Measurements from ENCODE around the gene RBM5. TPM values are rescaled to one million over a fixed set of nuclear protein-coding genes. Genes with fewer than 3 reads are reported as not detected.

Gene RBM5
- total RNA-seq, 1 donor from 2014 or later = 124 TPM

GRCh38 chr3:50047426-50047825 is 41.3 kb upstream of the RBM5 start:
- no peak for FAIRE-seq
- H3K27ac Mint-ChIP-seq (ENCODE audit: unreplicated experiment) = no peak overlapping the region
- H3K27me3 ChIP-seq (ENCODE audit: insufficient read depth, low read length) = no peaks in the 10 kb centered on the region

GRCh38 chr3:50050361-50050760 is 38.4 kb upstream of the RBM5 start:
- no peak overlapping the region for H3K9ac ChIP-seq (ENCODE audit: low read length)
- peak; percentile 86 for DNase-seq (ENCODE audit: low read depth)
- no peaks in the 10 kb centered on the region for H3K79me2 ChIP-seq (ENCODE audit: insufficient read depth, low read length)
- Mint-ChIP-seq H3K9me3 (ENCODE audit: unreplicated experiment) (no peaks in the 10 kb centered on the region), H3K4me1 (ENCODE audit: low read depth, unreplicated experiment) (peaks cover 7% of the 10 kb centered on the region), H3K27ac (ENCODE audit: unreplicated experiment) (no peak overlapping the region), H3K36me3 (ENCODE audit: low read depth, unreplicated experiment) (peaks cover 12% of the 10 kb centered on the region), H3K27me3 (ENCODE audit: low read depth, unreplicated experiment) (no peaks in the 10 kb centered on the region), H3K4me3 (ENCODE audit: unreplicated experiment) (no peak overlapping the region)
- TF ChIP-seq EZH2 (IDR thresholded peaks at IDR 0.05; ENCODE audit: insufficient read depth, low read length) (no peak), CTCF (IDR thresholded peaks at IDR 0.05; ENCODE audit: insufficient read depth, low read depth, low read length) (no peak)
- H4K20me1 ChIP-seq (ENCODE audit: insufficient read depth, low read length) = peaks cover 11% of the 10 kb centered on the region
- H3K9me3 ChIP-seq (ENCODE audit: insufficient read depth, low read depth, low read length) = no peaks in the 10 kb centered on the region
- no peaks in the 10 kb centered on the region for H3K27me3 ChIP-seq (ENCODE audit: insufficient read depth, low read length)
- H2AFZ ChIP-seq (ENCODE audit: low read depth, low read length) = no peak overlapping the region
- FAIRE-seq = no peak
- H3K4me2 ChIP-seq (ENCODE audit: low read length) = peak overlapping the region; percentile 48
- peak overlapping the region; percentile 67 for H3K27ac ChIP-seq (ENCODE audit: low read depth, low read length)
- peaks cover 4% of the 10 kb centered on the region for H3K4me1 ChIP-seq (ENCODE audit: insufficient read depth, low read length)
- no peak overlapping the region for H3K4me3 ChIP-seq (ENCODE audit: insufficient read depth, low read depth, low read length)
- H3K36me3 ChIP-seq (ENCODE audit: insufficient read depth, low read length) = peaks cover 12% of the 10 kb centered on the region

More at GRCh38 chr3:50047426-50047825, 41.3 kb upstream of the RBM5 start:
- Mint-ChIP-seq H3K36me3 (ENCODE audit: low read depth, unreplicated experiment) (peaks cover 9% of the 10 kb centered on the region), H3K27me3 (ENCODE audit: low read depth, unreplicated experiment) (no peaks in the 10 kb centered on the region), H3K4me1 (ENCODE audit: low read depth, unreplicated experiment) (peaks cover 13% of the 10 kb centered on the region), H3K9me3 (ENCODE audit: unreplicated experiment) (no peaks in the 10 kb centered on the region), H3K4me3 (ENCODE audit: unreplicated experiment) (no peak overlapping the region)
- Histone ChIP-seq H3K4me2 (ENCODE audit: low read length) (no peak overlapping the region), H3K36me3 (ENCODE audit: insufficient read depth, low read length) (peaks cover 7% of the 10 kb centered on the region), H4K20me1 (ENCODE audit: insufficient read depth, low read length) (peaks cover 13% of the 10 kb centered on the region), H2AFZ (ENCODE audit: low read depth, low read length) (no peak overlapping the region), H3K9me3 (ENCODE audit: insufficient read depth, low read depth, low read length) (no peaks in the 10 kb centered on the region), H3K27ac (ENCODE audit: low read depth, low read length) (no peak overlapping the region), H3K79me2 (ENCODE audit: insufficient read depth, low read length) (no peaks in the 10 kb centered on the region), H3K9ac (ENCODE audit: low read length) (no peak overlapping the region), H3K4me3 (ENCODE audit: insufficient read depth, low read depth, low read length) (no peak overlapping the region), H3K4me1 (ENCODE audit: insufficient read depth, low read length) (peaks cover 4% of the 10 kb centered on the region)
- no peak for TF ChIP-seq CTCF (IDR thresholded peaks at IDR 0.05; ENCODE audit: insufficient read depth, low read depth, low read length)
- TF ChIP-seq EZH2 (IDR thresholded peaks at IDR 0.05; ENCODE audit: insufficient read depth, low read length) = no peak
- no peak for DNase-seq (ENCODE audit: low read depth)

DNA sequence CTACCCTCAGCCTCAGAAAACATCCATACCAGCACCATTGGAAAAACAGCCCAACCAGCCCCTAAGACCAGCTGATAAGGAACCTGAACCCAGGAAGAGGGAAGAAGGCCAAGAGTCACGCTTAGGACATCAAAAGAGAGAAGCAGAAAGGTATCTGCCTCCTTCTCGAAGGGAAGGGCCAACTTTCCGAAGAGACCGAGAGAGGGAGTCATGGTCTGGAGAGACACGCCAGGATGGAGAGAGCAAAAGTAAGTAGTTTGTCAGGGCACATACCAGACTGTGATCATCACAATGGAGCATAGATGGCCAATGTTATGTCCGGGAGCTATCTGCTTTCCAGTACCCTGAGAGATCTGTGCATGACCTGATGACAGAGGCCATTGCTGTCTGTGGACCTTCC is 31.0 kb upstream of the RBM5 start:
- no peak overlapping the region for H3K27ac Mint-ChIP-seq (ENCODE audit: unreplicated experiment)
- peaks cover 18% of the 10 kb centered on the region for H3K36me3 Mint-ChIP-seq (ENCODE audit: low read depth, unreplicated experiment)
- no peak overlapping the region for H3K9ac ChIP-seq (ENCODE audit: low read length)
- H3K4me1 Mint-ChIP-seq (ENCODE audit: low read depth, unreplicated experiment) = no peaks in the 10 kb centered on the region
- no peak overlapping the region for H3K4me2 ChIP-seq (ENCODE audit: low read length)
- H3K27me3 Mint-ChIP-seq (ENCODE audit: low read depth, unreplicated experiment) = no peaks in the 10 kb centered on the region
- no peak overlapping the region for H3K4me3 ChIP-seq (ENCODE audit: insufficient read depth, low read depth, low read length)
- H3K9me3 ChIP-seq (ENCODE audit: insufficient read depth, low read depth, low read length) = no peaks in the 10 kb centered on the region
- H3K9me3 Mint-ChIP-seq (ENCODE audit: unreplicated experiment) = no peaks in the 10 kb centered on the region
- no peak overlapping the region for H2AFZ ChIP-seq (ENCODE audit: low read depth, low read length)
- H3K4me1 ChIP-seq (ENCODE audit: insufficient read depth, low read length) = no peaks in the 10 kb centered on the region
- no peak overlapping the region for H3K27ac ChIP-seq (ENCODE audit: low read depth, low read length)
- H3K79me2 ChIP-seq (ENCODE audit: insufficient read depth, low read length) = no peaks in the 10 kb centered on the region
- peaks cover 46% of the 10 kb centered on the region for H3K36me3 ChIP-seq (ENCODE audit: insufficient read depth, low read length)
- no peak overlapping the region for H3K4me3 Mint-ChIP-seq (ENCODE audit: unreplicated experiment)
- no peak for DNase-seq (ENCODE audit: low read depth)
- TF ChIP-seq CTCF (IDR thresholded peaks at IDR 0.05; ENCODE audit: insufficient read depth, low read depth, low read length) (no peak), EZH2 (IDR thresholded peaks at IDR 0.05; ENCODE audit: insufficient read depth, low read length) (no peak)
- no peak for FAIRE-seq
- no peaks in the 10 kb centered on the region for H3K27me3 ChIP-seq (ENCODE audit: insufficient read depth, low read length)
- H4K20me1 ChIP-seq (ENCODE audit: insufficient read depth, low read length) = no peaks in the 10 kb centered on the region
